SK-N-MC (cell line): ENCODE results near the gene PRPSAP1.

Source experiments
- EZH2 ChIP-seq: fragments of 200-600 bp; sonication (generic); IDR thresholded peaks from one replicate; pipeline ENCODE4 v1.6.1; 2017; ENCODE audit warnings: antibody characterized with exemption
- POLR2AphosphoS5 ChIP-seq: IDR thresholded peaks from 2 replicates; pipeline ENCODE4 v1.6.1; 2012; ENCODE audit warnings: mild to moderate bottlenecking, low read depth, low read length, borderline replicate concordance

GRCh38 chr17:76369379-76369778 lies 15.7 kb upstream of the PRPSAP1 start:
- no peak for TF ChIP-seq EZH2
- TF ChIP-seq POLR2AphosphoS5: no peak
